Tibial nerve (tissue), 4 donors: Measurements from ENCODE around the gene ARHGEF16.
A peak's percentile ranks its signal among the peaks of the same experiment; 100 is the strongest.

Experiments
- CTCF ChIP-seq, 5 experiments: fragments of 200-600 bp in 3 of 5; fragments of 450-650 bp in 2 of 5; sonication (generic) in 3 of 5; IDR thresholded peaks; one replicate each; pipeline ENCODE4 v1.5.1; 2016 to 2019; ENCODE audit warnings: antibody characterized with exemption in 5 of 5, mild to moderate bottlenecking in 3 of 5, moderate library complexity in 2 of 5
- EP300 ChIP-seq, 2 donors: sonication (generic); formaldehyde crosslinking; IDR thresholded peaks; one replicate each; pipeline ENCODE4 v1.6.1; 2017; ENCODE audit warnings: antibody characterized with exemption in 2 of 2, mild to moderate bottlenecking in 1 of 2
- POLR2A ChIP-seq, 2 donors: fragments of 450-650 bp; IDR thresholded peaks; one replicate each; pipeline ENCODE4 v1.6.1; 2017; ENCODE audit warnings: antibody characterized with exemption in 2 of 2, mild to moderate bottlenecking in 2 of 2, moderate library complexity in 2 of 2

GRCh38 chr1:3423245-3423829 lies 31.1 kb upstream of the ARHGEF16 start:
- TF ChIP-seq CTCF (IDR thresholded peaks at IDR 0.05) (no peak), POLR2A (IDR thresholded peaks at IDR 0.05) (peak in 1 of 2 donors; percentile 33), EP300 (IDR thresholded peaks at IDR 0.05) (peak; percentile 47 to 58)
